Measurements from ENCODE around the gene SUMF1. TPM values are rescaled to one million over a fixed set of nuclear protein-coding genes. Genes with fewer than 3 reads are reported as not detected.

The SUMF1 gene
- total and polyA plus RNA-seq, 12 donors = 8.0 to 109 (median 39.0) TPM

GRCh38 chr3:4350789-4351163, 116.3 kb downstream of the SUMF1 start:
- H3K4me3 ChIP-seq = peak overlapping the region in 2 of 4 donors; percentile 10 to 37
- H3K36me3 ChIP-seq (replicated peaks in 1 of 2) = no peaks in the 10 kb centered on the region
- H3K9me3 ChIP-seq (replicated peaks in 1 of 3) = no peaks in the 10 kb centered on the region
- TF ChIP-seq POLR2A (IDR thresholded peaks at IDR 0.05) = no peak
- peak; percentile 61 to 97 (median 88) for TF ChIP-seq CTCF (IDR thresholded peaks at IDR 0.05)
- no peaks in the 10 kb centered on the region for H3K27me3 ChIP-seq
- H3K27ac ChIP-seq = peak overlapping the region in 3 of 5 donors; percentile 9 to 58 (median 43)
- 0 to 6% (median 2%) methylated on average over 2 of the region's 2 CpGs for WGBS, 4 donors
- peaks cover 11 to 27% of the 10 kb centered on the region in 2 donors for H3K4me1 ChIP-seq (replicated peaks in 1 of 2)
- DNase-seq = peak; percentile 47 to 74 (median 61)
- intact Hi-C loops (cut with DNase I) = loop anchor here in 1 of 2 donors (5.0 to 10.0 kb wide), 2 partner anchors 114 to 282 kb away; partner anchors contain the start of gene SUMF1

- no peak for TF ChIP-seq CTCF (IDR thresholded peaks at IDR 0.05)
- TF ChIP-seq POLR2A (IDR thresholded peaks at IDR 0.05) = no peak
- H3K9me3 ChIP-seq (replicated peaks in 1 of 3) = no peaks in the 10 kb centered on the region
Observed at GRCh38 chr3:4343258-4343657, 123.8 kb downstream of the SUMF1 start.

GRCh38 chr3:4341336-4341675, 125.8 kb downstream of the SUMF1 start:
- H3K4me3 ChIP-seq = no peak overlapping the region
- no peaks in the 10 kb centered on the region for H3K27me3 ChIP-seq
- no peaks in the 10 kb centered on the region for H3K4me1 ChIP-seq (replicated peaks in 1 of 2)
- no peaks in the 10 kb centered on the region for H3K36me3 ChIP-seq (replicated peaks in 1 of 2)
- no peak for TF ChIP-seq CTCF (IDR thresholded peaks at IDR 0.05)
- no peak for TF ChIP-seq POLR2A (IDR thresholded peaks at IDR 0.05)
- H3K27ac ChIP-seq = no peak overlapping the region
- DNase-seq = no peak
- no peaks in the 10 kb centered on the region for H3K9me3 ChIP-seq (replicated peaks in 1 of 3)
- intact Hi-C loops (cut with DNase I) = no loop called here

More at GRCh38 chr3:4343258-4343657, 123.8 kb downstream of the SUMF1 start:
- 50 to 74% (median 71%) methylated on average over 1 of the region's 1 CpG for WGBS, 4 donors
- H3K36me3 ChIP-seq (replicated peaks in 1 of 2) = no peaks in the 10 kb centered on the region
- H3K27me3 ChIP-seq = no peaks in the 10 kb centered on the region
- intact Hi-C loops (cut with DNase I) = no loop called here
- no peak overlapping the region for H3K4me3 ChIP-seq
- H3K27ac ChIP-seq = no peak overlapping the region
- no peaks in the 10 kb centered on the region for H3K4me1 ChIP-seq (replicated peaks in 1 of 2)
- no peak for DNase-seq

- Histone ChIP-seq H3K9me3 (replicated peaks in 1 of 3) (no peaks in the 10 kb centered on the region), H3K4me1 (replicated peaks in 1 of 2) (no peaks in the 10 kb centered on the region), H3K36me3 (replicated peaks in 1 of 2) (no peaks in the 10 kb centered on the region), H3K27me3 (no peaks in the 10 kb centered on the region), H3K27ac (no peak overlapping the region), H3K4me3 (no peak overlapping the region)
- TF ChIP-seq POLR2A (IDR thresholded peaks at IDR 0.05) (no peak), CTCF (IDR thresholded peaks at IDR 0.05) (no peak)
- intact Hi-C loops (cut with DNase I) = no loop called here
- DNase-seq = no peak
- 76 to 81% (median 80%) methylated on average over 6 of the region's 6 CpGs for WGBS, 4 donors
Observed at GRCh38 chr3:4340411-4341335, 126.4 kb downstream of the SUMF1 start.

Data from adrenal gland (tissue), 12 donors.